GM12864 (cell line): ENCODE data around the gene THPO.

Experiments used
- DNase-seq: peaks from one replicate; pipeline ENCODE4 v3.0.0-alpha.2; 2011; ENCODE audit warnings: low read depth
- H3K4me3 ChIP-seq: 2 replicates; pipeline ENCODE4 v1.5.1; 2011; ENCODE audit warnings: mild to moderate bottlenecking, low read depth, low read length, control low read depth
- CTCF ChIP-seq: IDR thresholded peaks from 2 replicates; pipeline ENCODE4 v1.5.1; 2011; ENCODE audit warnings: low read depth, mild to moderate bottlenecking, moderate library complexity, low read length, control low read depth, inconsistent platforms; ENCODE audit errors: missing control alignments

Gene THPO

GRCh38 chr3:184380627-184381260 lies 2.7 kb upstream of the THPO start:
- DNase-seq, result no peak
- no peak for TF ChIP-seq CTCF
- no peak overlapping the region for H3K4me3 ChIP-seq

GRCh38 chr3:184380185-184380626 lies 2.2 kb upstream of the THPO start:
- DNase-seq, result no peak
- H3K4me3 ChIP-seq, result no peak overlapping the region
- TF ChIP-seq CTCF, result no peak

GRCh38 chr3:184379358-184380184 lies 1.6 kb upstream of the THPO start, which contains the start of gene CHRD:
CHRD (plus strand) TSS chr3:184380054; CDS start chr3:184380319, 265 bp downstream.
- H3K4me3 ChIP-seq, result no peak within 1 kb of the TSS
- no peak for TF ChIP-seq CTCF
- no peak for DNase-seq

- no peak overlapping the region for H3K4me3 ChIP-seq
- TF ChIP-seq CTCF, result no peak
- no peak for DNase-seq
Observed at GRCh38 chr3:184378651-184379357, 797 bp upstream of the THPO start.

GRCh38 chr3:184377374-184377773 lies 633 bp downstream of the THPO start:
- no peak for DNase-seq
- TF ChIP-seq CTCF, result no peak
- no peak overlapping the region for H3K4me3 ChIP-seq

GRCh38 chr3:184375747-184376461 lies 2.1 kb downstream of the THPO start:
- no peak for DNase-seq
- no peak for TF ChIP-seq CTCF
- H3K4me3 ChIP-seq, result no peak overlapping the region
